AG09309 (cell line): ENCODE measurements around the gene PRDM13.
A peak's percentile ranks its signal among the peaks of the same experiment; 100 is the strongest.

Experiments used
- DNase-seq: peaks from one replicate; pipeline ENCODE4 v3.0.0-alpha.2; 2010; ENCODE audit warnings: low read depth
- H3K4me3 ChIP-seq: 2 replicates; pipeline ENCODE4 v1.5.1; 2011; ENCODE audit warnings: mild to moderate bottlenecking, low read depth, low read length, moderate library complexity; ENCODE audit not compliant: control insufficient read depth
- TF ChIP-seq, protein P1 (sequence below): IDR thresholded peaks from 2 replicates; pipeline ENCODE4 v1.5.1; 2011; ENCODE audit warnings: mild to moderate bottlenecking, low read depth, low read length, inconsistent platforms; ENCODE audit not compliant: insufficient read depth, control insufficient read depth; ENCODE audit errors: missing control alignments

The PRDM13 gene

GRCh38 chr6:99608886-99609482, 2.4 kb downstream of the PRDM13 start:
- no peak for DNase-seq
- no peak overlapping the region for H3K4me3 ChIP-seq
- TF ChIP-seq, protein P1, sequence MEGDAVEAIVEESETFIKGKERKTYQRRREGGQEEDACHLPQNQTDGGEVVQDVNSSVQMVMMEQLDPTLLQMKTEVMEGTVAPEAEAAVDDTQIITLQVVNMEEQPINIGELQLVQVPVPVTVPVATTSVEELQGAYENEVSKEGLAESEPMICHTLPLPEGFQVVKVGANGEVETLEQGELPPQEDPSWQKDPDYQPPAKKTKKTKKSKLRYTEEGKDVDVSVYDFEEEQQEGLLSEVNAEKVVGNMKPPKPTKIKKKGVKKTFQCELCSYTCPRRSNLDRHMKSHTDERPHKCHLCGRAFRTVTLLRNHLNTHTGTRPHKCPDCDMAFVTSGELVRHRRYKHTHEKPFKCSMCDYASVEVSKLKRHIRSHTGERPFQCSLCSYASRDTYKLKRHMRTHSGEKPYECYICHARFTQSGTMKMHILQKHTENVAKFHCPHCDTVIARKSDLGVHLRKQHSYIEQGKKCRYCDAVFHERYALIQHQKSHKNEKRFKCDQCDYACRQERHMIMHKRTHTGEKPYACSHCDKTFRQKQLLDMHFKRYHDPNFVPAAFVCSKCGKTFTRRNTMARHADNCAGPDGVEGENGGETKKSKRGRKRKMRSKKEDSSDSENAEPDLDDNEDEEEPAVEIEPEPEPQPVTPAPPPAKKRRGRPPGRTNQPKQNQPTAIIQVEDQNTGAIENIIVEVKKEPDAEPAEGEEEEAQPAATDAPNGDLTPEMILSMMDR: no peak

DNA sequence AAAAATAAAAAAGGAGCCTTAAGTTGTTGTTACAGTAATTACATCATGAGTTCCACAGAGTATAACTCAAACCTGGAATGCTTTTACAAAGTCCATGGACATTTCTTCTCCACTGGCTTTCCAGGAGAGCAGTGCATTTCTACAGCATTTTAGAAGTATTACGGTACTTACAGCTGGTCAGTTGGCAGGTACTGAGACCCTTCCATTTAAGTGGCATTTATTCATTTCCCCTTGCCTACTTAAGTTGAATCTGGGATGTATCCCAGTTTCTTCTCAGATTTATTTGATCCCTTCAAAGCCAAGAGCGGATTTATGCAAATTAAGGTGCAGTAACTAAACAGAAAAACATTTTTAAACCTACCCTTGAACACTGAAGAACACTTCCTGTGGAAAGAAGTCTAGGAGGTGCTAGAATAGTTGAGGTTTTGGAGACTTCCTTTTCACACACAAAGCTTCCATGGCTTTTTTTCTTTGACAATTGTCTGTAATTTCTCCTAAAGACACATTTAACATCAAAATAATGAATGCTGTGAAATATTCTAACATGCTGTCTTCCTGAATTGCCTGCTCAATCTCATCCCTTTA, 3.4 kb downstream of the PRDM13 start:
- TF ChIP-seq, protein P1: no peak
- DNase-seq: no peak
- no peak overlapping the region for H3K4me3 ChIP-seq

- TF ChIP-seq, protein P1: no peak
- no peak overlapping the region for H3K4me3 ChIP-seq
- no peak for DNase-seq
These were observed 4.5 kb downstream of the PRDM13 start for GRCh38 chr6:99611148-99611547.

GRCh38 chr6:99612551-99613408, 6.1 kb downstream of the PRDM13 start:
- TF ChIP-seq, protein P1: no peak
- peak overlapping the region; percentile 2; the same call in 1 of the 2 replicates for H3K4me3 ChIP-seq
- DNase-seq: no peak

DNA sequence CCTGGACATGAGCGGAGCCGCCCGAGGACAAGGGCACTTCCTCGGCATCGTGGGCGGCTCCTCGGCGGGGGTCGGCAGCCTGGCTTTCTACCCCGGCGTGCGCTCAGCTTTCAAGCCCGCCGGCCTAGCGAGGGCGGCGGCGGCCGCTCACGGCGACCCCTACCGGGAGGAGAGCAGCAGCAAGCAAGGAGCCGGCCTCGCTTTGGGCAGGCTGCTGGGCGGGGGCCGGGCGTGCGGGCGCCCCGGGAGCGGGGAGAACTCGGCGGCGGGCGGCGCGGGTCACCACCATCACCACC, 6.7 kb downstream of the PRDM13 start:
- peak overlapping the region; percentile 2; the same call in 1 of the 2 replicates for H3K4me3 ChIP-seq

DNA sequence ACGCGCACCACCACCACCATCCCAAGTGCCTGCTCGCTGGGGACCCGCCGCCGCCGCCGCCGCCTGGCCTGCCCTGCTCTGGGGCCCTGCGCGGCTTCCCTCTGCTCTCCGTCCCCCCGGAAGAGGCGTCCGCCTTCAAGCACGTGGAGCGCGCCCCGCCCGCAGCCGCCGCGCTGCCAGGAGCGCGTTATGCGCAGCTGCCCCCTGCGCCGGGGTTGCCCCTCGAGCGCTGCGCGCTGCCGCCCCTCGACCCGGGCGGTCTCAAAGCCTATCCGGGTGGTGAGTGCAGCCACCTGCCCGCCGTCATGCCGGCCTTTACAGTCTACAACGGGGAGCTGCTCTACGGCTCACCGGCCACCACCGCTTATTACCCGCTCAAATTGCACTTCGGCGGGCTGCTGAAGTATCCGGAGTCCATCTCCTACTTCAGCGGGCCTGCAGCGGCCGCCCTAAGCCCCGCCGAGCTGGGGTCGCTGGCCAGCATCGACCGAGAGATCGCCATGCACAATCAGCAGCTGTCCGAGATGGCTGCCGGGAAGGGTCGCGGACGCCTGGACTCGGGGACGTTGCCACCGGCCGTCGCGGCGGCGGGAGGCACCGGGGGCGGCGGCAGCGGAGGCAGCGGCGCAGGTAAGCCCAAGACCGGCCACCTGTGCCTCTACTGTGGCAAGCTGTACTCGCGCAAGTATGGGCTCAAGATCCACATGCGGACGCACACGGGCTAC, 7.2 kb downstream of the PRDM13 start:
- TF ChIP-seq, protein P1: no peak
- H3K4me3 ChIP-seq: peak overlapping the region; percentile 16
- no peak for DNase-seq

More for the DNA sequence above, 6.7 kb downstream of the PRDM13 start:
- DNase-seq: no peak
- TF ChIP-seq, protein P1: peak; percentile 40
